Middle frontal gyrus (tissue), 1 donor: ENCODE measurements around the gene PDE6H.

Experiments used
- DNase-seq: peaks from one replicate; pipeline ENCODE4 v3.0.0-alpha.2; 2015; ENCODE audit warnings: low spot score; ENCODE audit errors: extremely low spot score

PDE6H gene

GRCh38 chr12:14974633-14975032, 1.8 kb downstream of the PDE6H start:
- no peak for DNase-seq

GRCh38 chr12:14975457-14975856, 2.6 kb downstream of the PDE6H start:
- DNase-seq, result no peak

- no peak for DNase-seq
Observed at GRCh38 chr12:14976658-14977057, 3.8 kb downstream of the PDE6H start.

GRCh38 chr12:14979468-14979867, 6.6 kb downstream of the PDE6H start:
- no peak for DNase-seq

- DNase-seq, result no peak
Observed at GRCh38 chr12:14981049-14981448, 8.2 kb downstream of the PDE6H start.

- DNase-seq, result no peak
Observed at GRCh38 chr12:14982562-14982961, 9.7 kb downstream of the PDE6H start.

GRCh38 chr12:14982991-14983390, 10.1 kb downstream of the PDE6H start:
- no peak for DNase-seq

- DNase-seq, result no peak
Observed at GRCh38 chr12:14984036-14984435, 11.2 kb downstream of the PDE6H start.

- no peak for DNase-seq
Observed at GRCh38 chr12:14984766-14985285, 12.0 kb downstream of the PDE6H start.

- DNase-seq, result no peak
Observed at GRCh38 chr12:14986449-14986848, 13.6 kb downstream of the PDE6H start.

GRCh38 chr12:14988035-14988434, 15.2 kb downstream of the PDE6H start:
- DNase-seq, result no peak

- DNase-seq, result no peak
Observed at GRCh38 chr12:14989790-14990189, 16.9 kb downstream of the PDE6H start.

- no peak for DNase-seq
Observed at GRCh38 chr12:14991069-14991468, 18.2 kb downstream of the PDE6H start.

- DNase-seq, result no peak
Observed at GRCh38 chr12:14992673-14993072, 19.8 kb downstream of the PDE6H start.

- DNase-seq, result no peak
Observed at GRCh38 chr12:14993117-14993516, 20.3 kb downstream of the PDE6H start.

- DNase-seq, result no peak
Observed at GRCh38 chr12:14993537-14994266, 20.9 kb downstream of the PDE6H start.

- no peak for DNase-seq
Observed at GRCh38 chr12:14994610-14995009, 21.8 kb downstream of the PDE6H start.

- DNase-seq, result no peak
Observed at GRCh38 chr12:14995583-14996425, 23.0 kb downstream of the PDE6H start.

GRCh38 chr12:14997998-14998397, 25.2 kb downstream of the PDE6H start:
- DNase-seq, result no peak

- no peak for DNase-seq
Observed at GRCh38 chr12:14999021-14999694, 26.3 kb downstream of the PDE6H start.

GRCh38 chr12:14999695-15000365, 27.0 kb downstream of the PDE6H start:
- DNase-seq, result no peak
